HepG2 (cell line): Measurements from ENCODE around the gene DNAJC13. TPM values are rescaled to one million over a fixed set of nuclear protein-coding genes. Genes with fewer than 3 reads are reported as not detected.

Experiments used
- ATAC-seq: fragments of 200-7000 bp; cut with Tn5 transposase; 3 replicates; pipeline ENCODE4 v1.9.1; 2020; ENCODE audit warnings: mild to moderate bottlenecking, moderate library complexity
- BruUV-seq: library from RNA; stranded (reverse); fragments of 400-500 nt; replicated peaks from 2 replicates; lab custom pipeline; 2021; lab: Mats Ljungman, UMichigan
- CTCF ChIA-PET: fragments of 300-600 bp; formaldehyde crosslinking; extraction: SDS; loops from one replicate; lab custom pipeline; 2021; ENCODE audit warnings: low total read pairs, inconsistent platforms, low intra/inter-chr PET ratio; lab: Yijun Ruan, JAX
- POLR2A ChIA-PET: fragments of 350-600 bp; sonication (Branson Sonifier 250); formaldehyde crosslinking; loops from one replicate; lab custom pipeline; 2020; ENCODE audit warnings: antibody characterized with exemption, inconsistent platforms; lab: Yijun Ruan, JAX
- DNase-seq: peaks from one replicate; pipeline ENCODE4 v3.0.0-alpha.2; 2015; ENCODE audit warnings: low spot score
- FAIRE-seq: peaks from 3 replicates; lab custom pipeline; 2011; peaks lifted over from hg19 to GRCh38; lab: Jason Lieb, UNC
- H2AFZ ChIP-seq: one replicate; pipeline ENCODE4 v1.6.1; 2011; ENCODE audit warnings: low read length, inconsistent platforms
- H3K27ac ChIP-seq: fragments of 300-600 bp; 3 replicates; pipeline ENCODE4 v1.8.0; 2011; ENCODE audit warnings: mixed run types, mild to moderate bottlenecking, mixed read lengths, low read length, inconsistent platforms; ENCODE audit not compliant: insufficient read depth; ENCODE audit errors: extremely low read length
- H3K27me3 ChIP-seq, 2 experiments: fragments of 200-600 bp in 1 of 2; 2 replicates in 1 of 2; 3 replicates in 1 of 2; pipeline versions ENCODE4 v1.6.0 to v1.8.0; 2011; ENCODE audit warnings: low read length in 2 of 2, mild to moderate bottlenecking in 2 of 2, moderate library complexity in 2 of 2, inconsistent platforms in 1 of 2; ENCODE audit not compliant: insufficient read depth in 2 of 2, control insufficient read depth in 1 of 2
- H3K36me3 ChIP-seq, 2 experiments: fragments of 200-600 bp in 1 of 2; replicated peaks in 1 of 2; 2 replicates in 1 of 2; 3 replicates in 1 of 2; pipeline versions ENCODE4 v1.5.1 to v1.8.0; 2011; ENCODE audit warnings: low read length in 2 of 2, inconsistent platforms in 1 of 2; ENCODE audit not compliant: insufficient read depth in 2 of 2, control insufficient read depth in 1 of 2
- H3K4me1 ChIP-seq: 2 replicates; pipeline ENCODE4 v1.5.1; 2012; ENCODE audit warnings: low read length, inconsistent platforms; ENCODE audit not compliant: insufficient read depth
- H3K4me2 ChIP-seq: 2 replicates; pipeline ENCODE4 v1.6.0; 2011; ENCODE audit warnings: low read depth, low read length, inconsistent platforms
- H3K4me3 ChIP-seq, 3 experiments: fragments of 200-600 bp in 1 of 3; sonication (generic), shearing (Covaris generic) in 1 of 3; replicated peaks in 1 of 3; 2 replicates each; pipeline ENCODE4 v1.5.1; 2011 to 2016; ENCODE audit warnings: low read length in 3 of 3, inconsistent platforms in 2 of 3, low read depth in 2 of 3, mild to moderate bottlenecking in 2 of 3, control low read depth in 1 of 3, mixed read lengths in 1 of 3; ENCODE audit not compliant: insufficient read depth in 1 of 3
- H3K79me2 ChIP-seq: one replicate; pipeline ENCODE4 v1.6.1; 2011; ENCODE audit warnings: low read length, inconsistent platforms; ENCODE audit not compliant: insufficient read depth
- H3K9ac ChIP-seq: 2 replicates; pipeline ENCODE4 v1.6.0; 2011; ENCODE audit warnings: mild to moderate bottlenecking, low read depth, low read length, inconsistent platforms; ENCODE audit not compliant: insufficient read depth
- H3K9me3 ChIP-seq: 2 replicates; pipeline ENCODE4 v1.5.1; 2012; ENCODE audit warnings: mild to moderate bottlenecking, low read length
- H4K20me1 ChIP-seq: 2 replicates; pipeline ENCODE4 v1.6.0; 2011; ENCODE audit warnings: inconsistent platforms, mild to moderate bottlenecking, low read length, moderate library complexity; ENCODE audit not compliant: insufficient read depth
- HNRNPK ChIP-seq: fragments of 200-400 bp; formaldehyde crosslinking; IDR thresholded peaks from 2 replicates; pipeline ENCODE4 v1.6.1; 2018; ENCODE audit warnings: low read length, low read depth, moderate library complexity, mild to moderate bottlenecking; ENCODE audit not compliant: poor library complexity, severe bottlenecking
- SP5 ChIP-seq: IDR thresholded peaks from 2 replicates; pipeline ENCODE4 v1.6.1; 2016; ENCODE audit warnings: low read depth, borderline replicate concordance
- TOPORS ChIP-seq: sonication (generic); formaldehyde crosslinking; IDR thresholded peaks from 2 replicates; pipeline ENCODE4 v1.8.0; 2023; ENCODE audit warnings: mild to moderate bottlenecking, missing genetic modification reagents
- ZNF292 ChIP-seq: sonication (generic); formaldehyde crosslinking; IDR thresholded peaks from 2 replicates; pipeline ENCODE4 v1.8.1; 2022; ENCODE audit warnings: mild to moderate bottlenecking, low read depth, missing genetic modification reagents, borderline replicate concordance
- WGBS: methylation state at CpG from one replicate; pipeline ENCODE4 v1.1.6; 2017; ENCODE audit warnings: low lambda C conversion rate; 5-methylcytosine and 5-hydroxymethylcytosine counted together
- in situ Hi-C: cut with HindIII; loops from 2 replicates; pipeline ENCODE4 v1.10.0; 2017; ENCODE audit warnings: low pct_unique_long_range_greater_than_20kb; ENCODE audit not compliant: extremely low pct_ligation_motif_present
- intact Hi-C: fragments of 100-400 bp; cut with micrococcal nuclease; formaldehyde crosslinking; loops from one replicate; pipeline ENCODE4 v1.10.0; 2022; ENCODE audit not compliant: unreplicated experiment
- polyA plus RNA-seq, 8 experiments: library from polyadenylated mRNA; depleted of rRNA in 3 of 8; stranded (reverse) in 7 of 8; unstranded in 1 of 8; fragments of >200 nt; fragmentation: Illumina TruSeq in 4 of 8; extraction: Trizol in 4 of 8; gene quantifications; 2 replicates each; pipeline versions ENCODE4 v1.2.1 to v1.2.3, GENCODE V29; 2011 to 2016; ENCODE audit warnings: low read depth in 4 of 8, missing spikeins in 1 of 8, mixed read lengths in 1 of 8; ENCODE audit not compliant: insufficient read depth in 1 of 8
- total RNA-seq, 5 experiments: library from RNA; depleted of rRNA; stranded (reverse); fragments of >200 nt; fragmentation: Illumina TruSeq; extraction: Trizol; gene quantifications; 2 replicates each; pipeline ENCODE4 v1.2.3, GENCODE V29; 2016; ENCODE audit warnings: low read depth in 1 of 5
- TF ChIP-seq, protein P1 (sequence below): sonication (generic); formaldehyde crosslinking; IDR thresholded peaks from 2 replicates; pipeline ENCODE4 v1.8.0; 2022; ENCODE audit warnings: mild to moderate bottlenecking, missing genetic modification reagents, borderline replicate concordance
- TF ChIP-seq, protein P2 (sequence below): sonication (generic); formaldehyde crosslinking; IDR thresholded peaks from 2 replicates; pipeline ENCODE4 v1.4.0; 2020; ENCODE audit warnings: missing genetic modification reagents
- TF ChIP-seq, protein P3 (sequence below): sonication (generic); formaldehyde crosslinking; IDR thresholded peaks from 2 replicates; pipeline ENCODE4 v1.5.1; 2020; ENCODE audit warnings: missing genetic modification reagents, mild to moderate bottlenecking, borderline replicate concordance
- TF ChIP-seq, protein P4 (sequence below): sonication (generic); formaldehyde crosslinking; IDR thresholded peaks from 2 replicates; pipeline ENCODE4 v1.4.0; 2020; ENCODE audit warnings: missing genetic modification reagents, mild to moderate bottlenecking, borderline replicate concordance
- TF ChIP-seq, protein P5 (sequence below): sonication (generic); formaldehyde crosslinking; IDR thresholded peaks from 2 replicates; pipeline ENCODE4 v1.4.0; 2020; ENCODE audit warnings: missing genetic modification reagents, mild to moderate bottlenecking, borderline replicate concordance
- TF ChIP-seq, protein P6 (sequence below): sonication (generic); formaldehyde crosslinking; IDR thresholded peaks from 2 replicates; pipeline ENCODE4 v1.5.1; 2020; ENCODE audit warnings: mild to moderate bottlenecking, missing genetic modification reagents, borderline replicate concordance

DNAJC13 gene
- total and polyA plus RNA-seq, 2 of the 13 experiments (the other 11 are each of a cell fraction or from before 2014, with no cell fraction given) = 9.1 to 26.2 TPM

DNA sequence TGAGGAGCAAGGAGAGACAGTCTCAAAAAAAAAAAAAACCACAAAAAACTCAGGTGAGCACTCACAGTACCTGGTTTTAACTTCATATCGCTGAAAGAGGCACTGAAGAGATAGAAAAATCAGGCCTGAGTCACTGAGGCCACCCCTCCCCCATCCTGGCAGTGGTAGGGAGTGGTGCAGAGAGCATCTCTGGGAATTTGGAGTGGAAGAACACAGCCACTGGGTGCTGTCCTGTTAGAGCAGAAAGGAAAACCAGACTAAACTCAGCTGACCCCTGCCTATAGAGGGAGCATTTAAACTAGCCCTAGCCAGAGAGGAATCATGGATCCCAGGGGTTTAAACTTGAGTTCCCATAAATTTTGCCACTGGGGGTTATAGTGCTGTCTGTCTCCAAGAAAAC, 22.2 kb upstream of the DNAJC13 start (continued):
- TF ChIP-seq, protein P1, sequence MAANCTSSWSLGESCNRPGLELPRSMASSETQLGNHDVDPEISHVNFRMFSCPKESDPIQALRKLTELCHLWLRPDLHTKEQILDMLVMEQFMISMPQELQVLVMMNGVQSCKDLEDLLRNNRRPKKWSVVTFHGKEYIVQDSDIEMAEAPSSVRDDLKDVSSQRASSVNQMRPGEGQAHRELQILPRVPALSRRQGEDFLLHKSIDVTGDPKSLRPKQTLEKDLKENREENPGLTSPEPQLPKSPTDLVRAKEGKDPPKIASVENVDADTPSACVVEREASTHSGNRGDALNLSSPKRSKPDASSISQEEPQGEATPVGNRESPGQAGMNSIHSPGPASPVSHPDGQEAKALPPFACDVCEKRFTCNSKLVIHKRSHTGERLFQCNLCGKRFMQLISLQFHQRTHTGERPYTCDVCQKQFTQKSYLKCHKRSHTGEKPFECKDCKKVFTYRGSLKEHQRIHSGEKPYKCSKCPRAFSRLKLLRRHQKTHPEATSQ (CRISPR knock-in tag) = no peak
- TF ChIP-seq, protein P2, sequence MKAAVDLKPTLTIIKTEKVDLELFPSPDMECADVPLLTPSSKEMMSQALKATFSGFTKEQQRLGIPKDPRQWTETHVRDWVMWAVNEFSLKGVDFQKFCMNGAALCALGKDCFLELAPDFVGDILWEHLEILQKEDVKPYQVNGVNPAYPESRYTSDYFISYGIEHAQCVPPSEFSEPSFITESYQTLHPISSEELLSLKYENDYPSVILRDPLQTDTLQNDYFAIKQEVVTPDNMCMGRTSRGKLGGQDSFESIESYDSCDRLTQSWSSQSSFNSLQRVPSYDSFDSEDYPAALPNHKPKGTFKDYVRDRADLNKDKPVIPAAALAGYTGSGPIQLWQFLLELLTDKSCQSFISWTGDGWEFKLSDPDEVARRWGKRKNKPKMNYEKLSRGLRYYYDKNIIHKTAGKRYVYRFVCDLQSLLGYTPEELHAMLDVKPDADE (CRISPR knock-in tag) = no peak
- no peak for TF ChIP-seq TOPORS

DNA sequence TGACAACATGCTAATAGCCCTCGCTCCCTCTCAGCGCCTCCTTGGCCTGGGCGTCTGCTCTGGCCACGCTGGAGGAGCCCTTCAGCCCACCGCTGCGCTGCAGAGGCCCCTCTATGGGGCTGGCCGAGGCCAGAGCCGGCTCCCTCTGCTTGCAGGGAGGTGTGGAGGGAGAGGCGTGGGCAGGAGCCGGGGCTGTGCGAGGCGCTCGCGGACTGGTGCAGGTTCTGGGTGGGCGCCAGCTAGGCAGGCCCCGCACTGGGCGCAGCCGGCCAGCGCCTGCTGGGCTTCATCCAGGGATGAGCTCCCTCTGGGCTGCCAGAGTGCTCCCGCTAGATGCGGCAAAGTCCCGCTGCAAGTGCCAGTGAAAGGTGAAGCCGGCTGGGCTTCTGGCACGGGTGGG, 21.0 kb upstream of the DNAJC13 start:
- no peak for ATAC-seq
- WGBS = 65% methylated on average over 18 of the region's 24 CpGs
- H3K79me2 ChIP-seq = no peaks in the 10 kb centered on the region
- FAIRE-seq = no peak
- no peak overlapping the region for H3K27ac ChIP-seq
- H3K4me3 ChIP-seq = no peak overlapping the region
- no peaks in the 10 kb centered on the region for H3K36me3 ChIP-seq
- H4K20me1 ChIP-seq = no peaks in the 10 kb centered on the region
- BruUV-seq = no TSS peak
- no peak for DNase-seq
- ChIA-PET POLR2A (no interaction called here), CTCF (no interaction called here)
- H3K9ac ChIP-seq = no peak overlapping the region
- no peak overlapping the region for H3K4me2 ChIP-seq
- no peaks in the 10 kb centered on the region for H3K9me3 ChIP-seq
- H3K4me1 ChIP-seq = no peaks in the 10 kb centered on the region
- intact Hi-C loops = loop anchor here (5.0 kb wide), 1 partner anchor 359 kb away; the partner anchor contains the start of gene CPNE4
- H2AFZ ChIP-seq = no peak overlapping the region
- H3K27me3 ChIP-seq = peaks cover 0 to 4% of the 10 kb centered on the region in 2 experiments; a peak in 2 of 5 replicates
- in situ Hi-C loops = loop anchor here (5.0 kb wide), 2 partner anchors 44 to 139 kb away; no protein-coding TSS in a partner anchor
- TF ChIP-seq, protein P3, sequence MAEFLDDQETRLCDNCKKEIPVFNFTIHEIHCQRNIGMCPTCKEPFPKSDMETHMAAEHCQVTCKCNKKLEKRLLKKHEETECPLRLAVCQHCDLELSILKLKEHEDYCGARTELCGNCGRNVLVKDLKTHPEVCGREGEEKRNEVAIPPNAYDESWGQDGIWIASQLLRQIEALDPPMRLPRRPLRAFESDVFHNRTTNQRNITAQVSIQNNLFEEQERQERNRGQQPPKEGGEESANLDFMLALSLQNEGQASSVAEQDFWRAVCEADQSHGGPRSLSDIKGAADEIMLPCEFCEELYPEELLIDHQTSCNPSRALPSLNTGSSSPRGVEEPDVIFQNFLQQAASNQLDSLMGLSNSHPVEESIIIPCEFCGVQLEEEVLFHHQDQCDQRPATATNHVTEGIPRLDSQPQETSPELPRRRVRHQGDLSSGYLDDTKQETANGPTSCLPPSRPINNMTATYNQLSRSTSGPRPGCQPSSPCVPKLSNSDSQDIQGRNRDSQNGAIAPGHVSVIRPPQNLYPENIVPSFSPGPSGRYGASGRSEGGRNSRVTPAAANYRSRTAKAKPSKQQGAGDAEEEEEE (CRISPR knock-in tag) = no peak
- TF ChIP-seq, protein P4, sequence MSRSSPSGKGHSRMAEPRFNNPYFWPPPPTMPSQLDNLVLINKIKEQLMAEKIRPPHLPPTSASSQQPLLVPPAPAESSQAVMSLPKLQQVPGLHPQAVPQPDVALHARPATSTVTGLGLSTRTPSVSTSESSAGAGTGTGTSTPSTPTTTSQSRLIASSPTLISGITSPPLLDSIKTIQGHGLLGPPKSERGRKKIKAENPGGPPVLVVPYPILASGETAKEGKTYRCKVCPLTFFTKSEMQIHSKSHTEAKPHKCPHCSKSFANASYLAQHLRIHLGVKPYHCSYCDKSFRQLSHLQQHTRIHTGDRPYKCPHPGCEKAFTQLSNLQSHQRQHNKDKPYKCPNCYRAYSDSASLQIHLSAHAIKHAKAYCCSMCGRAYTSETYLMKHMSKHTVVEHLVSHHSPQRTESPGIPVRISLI (CRISPR knock-in tag) = no peak
- TF ChIP-seq, protein P5, sequence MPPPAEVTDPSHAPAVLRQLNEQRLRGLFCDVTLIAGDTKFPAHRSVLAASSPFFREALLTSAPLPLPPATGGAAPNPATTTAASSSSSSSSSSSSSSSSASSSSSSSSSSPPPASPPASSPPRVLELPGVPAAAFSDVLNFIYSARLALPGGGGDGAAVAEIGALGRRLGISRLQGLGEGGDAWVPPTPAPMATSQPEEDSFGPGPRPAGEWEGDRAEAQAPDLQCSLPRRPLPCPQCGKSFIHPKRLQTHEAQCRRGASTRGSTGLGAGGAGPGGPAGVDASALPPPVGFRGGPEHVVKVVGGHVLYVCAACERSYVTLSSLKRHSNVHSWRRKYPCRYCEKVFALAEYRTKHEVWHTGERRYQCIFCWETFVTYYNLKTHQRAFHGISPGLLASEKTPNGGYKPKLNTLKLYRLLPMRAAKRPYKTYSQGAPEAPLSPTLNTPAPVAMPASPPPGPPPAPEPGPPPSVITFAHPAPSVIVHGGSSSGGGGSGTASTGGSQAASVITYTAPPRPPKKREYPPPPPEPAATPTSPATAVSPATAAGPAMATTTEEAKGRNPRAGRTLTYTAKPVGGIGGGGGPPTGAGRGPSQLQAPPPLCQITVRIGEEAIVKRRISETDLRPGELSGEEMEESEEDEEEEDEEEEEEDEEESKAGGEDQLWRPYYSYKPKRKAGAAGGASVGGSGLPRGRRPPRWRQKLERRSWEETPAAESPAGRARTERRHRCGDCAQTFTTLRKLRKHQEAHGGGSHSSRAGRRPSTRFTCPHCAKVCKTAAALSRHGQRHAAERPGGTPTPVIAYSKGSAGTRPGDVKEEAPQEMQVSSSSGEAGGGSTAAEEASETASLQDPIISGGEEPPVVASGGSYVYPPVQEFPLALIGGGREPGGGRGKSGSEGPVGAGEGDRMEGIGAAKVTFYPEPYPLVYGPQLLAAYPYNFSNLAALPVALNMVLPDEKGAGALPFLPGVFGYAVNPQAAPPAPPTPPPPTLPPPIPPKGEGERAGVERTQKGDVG (CRISPR knock-in tag) = no peak
- TF ChIP-seq HNRNPK (no peak), ZNF292 (CRISPR knock-in tag) (no peak), SP5 (CRISPR knock-in tag) (no peak)
- TF ChIP-seq, protein P6, sequence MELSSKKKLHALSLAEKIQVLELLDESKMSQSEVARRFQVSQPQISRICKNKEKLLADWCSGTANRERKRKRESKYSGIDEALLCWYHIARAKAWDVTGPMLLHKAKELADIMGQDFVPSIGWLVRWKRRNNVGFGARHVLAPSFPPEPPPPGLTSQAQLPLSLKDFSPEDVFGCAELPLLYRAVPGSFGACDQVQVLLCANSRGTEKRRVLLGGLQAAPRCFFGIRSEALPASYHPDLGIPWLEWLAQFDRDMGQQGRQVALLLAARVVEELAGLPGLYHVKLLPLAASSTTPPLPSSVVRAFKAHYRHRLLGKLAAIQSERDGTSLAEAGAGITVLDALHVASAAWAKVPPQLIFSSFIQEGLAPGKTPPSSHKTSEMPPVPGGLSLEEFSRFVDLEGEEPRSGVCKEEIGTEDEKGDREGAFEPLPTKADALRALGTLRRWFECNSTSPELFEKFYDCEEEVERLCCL = no peak
